Tibial nerve (tissue), 3 donors: ENCODE results near the gene ARPC2.

Experiments
- CTCF ChIP-seq, 5 experiments: fragments of 200-600 bp in 3 of 5; fragments of 450-650 bp in 2 of 5; sonication (generic) in 3 of 5; IDR thresholded peaks; one replicate each; pipeline ENCODE4 v1.5.1; 2016 to 2019; ENCODE audit warnings: antibody characterized with exemption in 5 of 5, mild to moderate bottlenecking in 3 of 5, moderate library complexity in 2 of 5
- POLR2A ChIP-seq, 2 donors: fragments of 450-650 bp; IDR thresholded peaks; one replicate each; pipeline ENCODE4 v1.6.1; 2017; ENCODE audit warnings: antibody characterized with exemption in 2 of 2, mild to moderate bottlenecking in 2 of 2, moderate library complexity in 2 of 2

- TF ChIP-seq POLR2A (IDR thresholded peaks at IDR 0.05) (no peak), CTCF (IDR thresholded peaks at IDR 0.05) (no peak)
Observed at GRCh38 chr2:218245214-218245613, 28.2 kb downstream of the ARPC2 start.
